Right lobe of liver (tissue), 6 donors: ENCODE measurements around the gene POR. TPM values are rescaled to one million over a fixed set of nuclear protein-coding genes. Genes with fewer than 3 reads are reported as not detected.

Source experiments
- ATAC-seq, 4 donors: fragments of 200-7000 bp; cut with Tn5 transposase; one replicate each; pipeline ENCODE4 v1.9.1; 2020; ENCODE audit warnings: mild to moderate bottlenecking in 4 of 4, moderate library complexity in 4 of 4
- DNase-seq, 3 donors: peaks; one replicate each; pipeline ENCODE4 v3.0.0-alpha.2; 2020
- H3K27ac ChIP-seq, 3 donors: fragments of 200-600 bp; one replicate each; pipeline ENCODE4 v1.8.0; 2022
- H3K27me3 ChIP-seq, 2 donors: fragments of 200-600 bp; one replicate each; pipeline ENCODE4 v1.8.0; 2022
- H3K36me3 ChIP-seq, 4 donors: fragments of 200-600 bp; sonication (generic) in 1 of 4; one replicate each; pipeline versions ENCODE4 v1.5.1 to v1.8.0; 2017 to 2022; ENCODE audit warnings: control low read depth in 1 of 4
- H3K4me1 ChIP-seq, 4 donors: fragments of 200-600 bp; sonication (generic) in 1 of 4; one replicate each; pipeline versions ENCODE4 v1.5.1 to v1.8.0; 2017 to 2022; ENCODE audit warnings: control low read depth in 1 of 4
- H3K4me3 ChIP-seq, 3 donors: fragments of 200-600 bp; one replicate each; pipeline ENCODE4 v1.8.0; 2022
- H3K9me3 ChIP-seq, 4 donors: fragments of 200-600 bp; sonication (generic) in 1 of 4; one replicate each; pipeline versions ENCODE4 v1.5.1 to v1.8.0; 2017 to 2022; ENCODE audit warnings: control low read depth in 1 of 4
- POLR2A ChIP-seq: fragments of 450-650 bp; IDR thresholded peaks from one replicate; pipeline ENCODE4 v1.6.1; 2017; ENCODE audit warnings: antibody characterized with exemption, mild to moderate bottlenecking
- whole genome bisulfite sequencing: methylation state at CpG from one replicate; pipeline ENCODE4 v1.1.6; 2018; ENCODE audit warnings: low coverage, low lambda C conversion rate; ENCODE audit not compliant: insufficient coverage; ENCODE audit errors: missing lambda C conversion rate; 5-methylcytosine and 5-hydroxymethylcytosine counted together
- intact Hi-C, 2 donors: fragments of 100-400 bp; cut with DNase I; formaldehyde crosslinking; loops; one replicate each; pipeline versions ENCODE4 v1.11.2 to v1.14.1; 2022
- total RNA-seq, 6 experiments: library from RNA; depleted of rRNA in 2 of 6; stranded (reverse); fragments of >200 nt in 2 of 6; fragmentation: NEBNext Ultra II Directional in 3 of 6; extraction: Animal tissue kit (Norgen Biotek cat#: 25700) in 3 of 6; gene quantifications; one replicate each; pipeline versions ENCODE4 v1.1.0 to v1.2.4, GENCODE V29; 2016 to 2023
- TF ChIP-seq, protein P1 (sequence below), 4 donors: fragments of 200-600 bp in 3 of 4; fragments of 450-650 bp in 1 of 4; IDR thresholded peaks; one replicate each; pipeline versions ENCODE4 v1.5.1 to v1.8.0; 2016 to 2022; ENCODE audit warnings: antibody characterized with exemption in 4 of 4, mild to moderate bottlenecking in 2 of 4
- donor health status: DM: no; HTN: yes; CAD: no.
- donor health status: DM: no; HTN: no; CAD: no.
- donor health status: DM: no; HTN: no; CAD: no.
- donor health status: DM: no; HTN: yes; CAD: no.
- donor health status: DM: no; HTN: yes; CAD: no.

Gene POR
- total RNA-seq, 6 experiments from 2014 or later: 370 to 1,042 (median 725) TPM

DNA sequence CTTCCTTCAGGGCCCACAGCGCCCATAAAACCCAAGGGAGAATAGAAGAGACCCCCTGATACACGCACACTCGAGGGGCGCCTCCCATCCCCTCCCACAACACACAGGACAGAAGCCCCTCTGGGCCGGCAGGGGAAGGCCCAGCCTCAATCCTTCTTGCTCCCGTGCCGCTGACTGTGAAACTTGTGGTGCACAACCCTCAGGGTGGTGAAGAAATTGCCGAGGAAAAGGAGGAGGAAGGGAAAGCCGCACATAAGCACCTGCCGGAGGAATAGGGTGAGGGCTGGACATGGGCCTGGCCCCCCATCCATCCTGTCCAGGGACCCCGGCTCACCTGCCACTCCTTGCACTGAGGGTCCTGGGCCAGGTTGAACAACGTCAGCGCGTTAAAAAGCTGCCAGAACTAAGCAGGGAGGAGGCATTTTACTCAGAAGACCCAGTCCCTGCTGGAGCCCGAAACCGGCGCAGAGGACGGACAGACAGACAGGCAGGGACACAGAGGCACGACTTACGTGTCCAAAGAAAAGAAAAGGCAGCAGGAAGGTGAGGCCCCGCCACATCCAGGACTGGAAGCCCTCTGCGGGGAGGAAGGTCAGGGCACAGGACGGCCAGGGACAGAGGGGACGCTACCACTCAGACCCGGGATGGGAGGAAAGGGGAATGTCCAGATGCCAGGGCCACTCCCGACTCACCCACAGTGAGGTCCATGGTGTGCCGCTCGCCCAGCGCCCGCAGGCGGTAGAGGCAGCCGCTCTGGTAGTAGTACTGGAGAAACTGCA lies 72.3 kb downstream of the POR start:
- TF ChIP-seq, protein P1, sequence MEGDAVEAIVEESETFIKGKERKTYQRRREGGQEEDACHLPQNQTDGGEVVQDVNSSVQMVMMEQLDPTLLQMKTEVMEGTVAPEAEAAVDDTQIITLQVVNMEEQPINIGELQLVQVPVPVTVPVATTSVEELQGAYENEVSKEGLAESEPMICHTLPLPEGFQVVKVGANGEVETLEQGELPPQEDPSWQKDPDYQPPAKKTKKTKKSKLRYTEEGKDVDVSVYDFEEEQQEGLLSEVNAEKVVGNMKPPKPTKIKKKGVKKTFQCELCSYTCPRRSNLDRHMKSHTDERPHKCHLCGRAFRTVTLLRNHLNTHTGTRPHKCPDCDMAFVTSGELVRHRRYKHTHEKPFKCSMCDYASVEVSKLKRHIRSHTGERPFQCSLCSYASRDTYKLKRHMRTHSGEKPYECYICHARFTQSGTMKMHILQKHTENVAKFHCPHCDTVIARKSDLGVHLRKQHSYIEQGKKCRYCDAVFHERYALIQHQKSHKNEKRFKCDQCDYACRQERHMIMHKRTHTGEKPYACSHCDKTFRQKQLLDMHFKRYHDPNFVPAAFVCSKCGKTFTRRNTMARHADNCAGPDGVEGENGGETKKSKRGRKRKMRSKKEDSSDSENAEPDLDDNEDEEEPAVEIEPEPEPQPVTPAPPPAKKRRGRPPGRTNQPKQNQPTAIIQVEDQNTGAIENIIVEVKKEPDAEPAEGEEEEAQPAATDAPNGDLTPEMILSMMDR (IDR thresholded peaks at IDR 0.05): no peak
- TF ChIP-seq POLR2A: no peak
- no peaks in the 10 kb centered on the region for H3K9me3 ChIP-seq
- intact Hi-C loops: no loop called here
- ATAC-seq (peak in 3 of 4 donors; percentile 0 to 4 (median 2)), DNase-seq (peak; percentile 41 to 69 (median 64))
- H3K27ac ChIP-seq: peak overlapping the region in 2 of 3 donors; percentile 47 to 62
- no peak overlapping the region for H3K4me3 ChIP-seq
- WGBS: 80% methylated on average over 4 of the region's 32 CpGs
- peaks cover 0 to 28% (median 8%) of the 10 kb centered on the region in 4 donors for H3K4me1 ChIP-seq
- peaks cover 0 to 57% (median 32%) of the 10 kb centered on the region in 4 donors for H3K36me3 ChIP-seq
- H3K27me3 ChIP-seq: no peaks in the 10 kb centered on the region

DNA sequence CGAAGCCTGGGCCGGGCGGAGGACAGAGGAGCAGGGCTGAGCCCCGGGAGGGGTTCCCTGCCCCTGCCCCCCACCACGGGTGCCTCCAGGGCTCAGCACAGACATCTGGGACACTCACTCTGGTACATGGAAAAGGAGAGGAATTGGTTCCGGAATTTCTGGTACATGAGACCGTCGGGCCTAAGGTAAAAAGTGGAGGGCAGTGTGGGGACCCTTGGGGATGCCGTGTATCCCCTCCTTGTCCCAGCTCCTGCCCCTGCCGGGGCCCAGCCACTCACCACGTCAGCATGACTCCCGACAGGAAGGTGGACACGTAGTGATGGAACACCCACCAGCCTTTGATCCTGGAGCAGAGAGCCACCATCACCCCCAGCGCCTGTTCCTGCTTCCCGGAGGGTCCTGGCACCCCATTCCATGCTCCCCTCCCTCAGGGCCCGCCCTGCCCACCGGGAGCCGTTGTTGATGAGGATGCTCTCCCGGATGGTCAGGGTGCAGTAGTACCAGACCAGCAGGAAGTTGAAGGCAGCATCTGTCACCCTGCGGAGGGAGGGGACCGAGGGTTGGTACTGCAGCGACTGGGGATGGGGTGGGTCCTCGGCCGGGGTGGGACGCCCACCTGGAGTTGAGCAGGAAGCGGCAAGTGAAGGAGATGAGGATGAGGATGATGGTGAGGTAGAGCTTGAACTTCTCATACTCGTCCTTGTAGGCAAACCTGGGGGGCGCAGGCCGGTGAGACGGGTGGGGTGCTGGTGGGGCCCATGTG lies 73.0 kb downstream of the POR start:
- peaks cover 0 to 49% (median 28%) of the 10 kb centered on the region in 4 donors for H3K36me3 ChIP-seq
- ATAC-seq: no peak
- intact Hi-C loops: no loop called here

DNA sequence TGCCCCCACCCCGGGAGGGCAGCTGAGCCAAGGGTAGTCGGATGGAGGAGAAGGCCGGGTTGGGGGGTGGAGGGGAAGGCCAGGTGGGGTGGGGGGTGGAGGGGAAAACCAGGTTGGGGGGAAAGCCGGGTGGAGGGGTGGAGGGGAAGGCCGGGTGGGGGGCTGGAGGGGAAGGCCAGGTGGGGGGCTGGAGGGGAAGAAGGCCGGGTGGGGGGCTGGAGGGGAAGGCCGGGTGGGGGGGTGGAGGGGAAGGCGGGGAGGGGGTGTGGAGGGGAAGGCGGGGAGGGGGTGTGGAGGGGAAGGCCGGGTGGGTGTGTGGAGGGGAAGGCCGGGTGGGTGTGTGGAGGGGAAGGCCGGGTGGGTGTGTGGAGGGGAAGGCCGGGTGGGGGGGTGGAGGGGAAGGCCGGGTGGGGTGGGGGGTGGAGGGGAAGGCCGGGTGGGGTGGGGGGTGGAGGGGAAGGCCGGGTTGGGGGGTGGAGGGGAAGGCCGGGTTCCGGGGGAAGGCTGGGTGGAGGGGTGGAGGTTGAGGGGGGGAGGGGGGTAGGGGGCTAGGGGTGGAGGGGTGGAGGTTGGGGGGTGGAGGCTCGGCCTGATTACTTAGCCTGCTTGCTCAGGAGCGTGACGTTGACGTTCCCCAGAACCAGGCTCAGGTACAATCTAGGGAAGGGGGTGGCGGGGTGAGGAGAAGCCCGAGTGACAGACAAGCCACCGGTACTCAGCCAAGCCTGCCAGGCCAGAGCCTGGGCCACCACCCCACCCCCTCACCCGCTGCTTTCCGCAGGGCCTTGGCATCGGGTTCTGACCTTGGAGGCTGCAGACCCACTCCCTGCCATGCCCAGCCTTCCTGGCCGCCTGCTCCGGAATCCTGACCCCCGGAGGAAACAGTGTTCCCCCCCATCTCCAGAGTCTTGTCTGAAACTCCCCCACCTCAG lies 73.9 kb downstream of the POR start:
- Histone ChIP-seq H3K27me3 (no peaks in the 10 kb centered on the region), H3K27ac (peak overlapping the region in 2 of 3 donors; percentile 58 to 69), H3K4me3 (no peak overlapping the region), H3K36me3 (peaks cover 0 to 40% (median 20%) of the 10 kb centered on the region in 4 donors), H3K4me1 (peaks cover 0 to 35% (median 9%) of the 10 kb centered on the region in 4 donors), H3K9me3 (no peaks in the 10 kb centered on the region)
- ATAC-seq (peak; percentile 6 to 26 (median 10)), DNase-seq (peak; percentile 47 to 86 (median 83))
- intact Hi-C loops: no loop called here
- TF ChIP-seq, protein P1 (IDR thresholded peaks at IDR 0.05): no peak
- no peak for TF ChIP-seq POLR2A
- WGBS: 41% methylated on average over 19 of the region's 31 CpGs

More for the DNA sequence above, 73.0 kb downstream of the POR start:
- WGBS: 79% methylated on average over 13 of the region's 30 CpGs
- peaks cover 0 to 30% (median 8%) of the 10 kb centered on the region in 4 donors for H3K4me1 ChIP-seq
- H3K9me3 ChIP-seq: no peaks in the 10 kb centered on the region
- no peaks in the 10 kb centered on the region for H3K27me3 ChIP-seq
- no peak for DNase-seq
- no peak overlapping the region for H3K4me3 ChIP-seq
- TF ChIP-seq, protein P1 (IDR thresholded peaks at IDR 0.05): no peak
- TF ChIP-seq POLR2A: no peak
- peak overlapping the region in 2 of 3 donors; percentile 21 to 62 for H3K27ac ChIP-seq
